Thyroid gland (tissue), 4 donors: ENCODE measurements around the gene FANCG.

ENCODE experiments used
- CTCF ChIP-seq, 6 experiments: fragments of 200-600 bp in 3 of 6; fragments of 450-650 bp in 3 of 6; sonication (generic) in 3 of 6; IDR thresholded peaks; one replicate each; pipeline ENCODE4 v1.5.1; 2016 to 2019; ENCODE audit warnings: antibody characterized with exemption in 6 of 6, mild to moderate bottlenecking in 2 of 6, inconsistent platforms in 1 of 6, moderate library complexity in 1 of 6
- POLR2A ChIP-seq, 2 donors: fragments of 450-650 bp; IDR thresholded peaks; one replicate each; pipeline ENCODE4 v1.6.1; 2017; ENCODE audit warnings: antibody characterized with exemption in 2 of 2, mild to moderate bottlenecking in 2 of 2, moderate library complexity in 1 of 2

- TF ChIP-seq CTCF (IDR thresholded peaks at IDR 0.05), result no peak
- peak; percentile 76 to 97 for TF ChIP-seq POLR2A (IDR thresholded peaks at IDR 0.05)
These were observed 7.1 kb downstream of the FANCG start, which contains the start of gene VCP for GRCh38 chr9:35072461-35073278.
